ENCODE measurements around the gene RNF213. TPM values are rescaled to one million over a fixed set of nuclear protein-coding genes. Genes with fewer than 3 reads are reported as not detected.

The RNF213 gene
- polyA plus RNA-seq, 4 donors: 35.4 to 71.4 (median 53.0) TPM

- H3K4me3 ChIP-seq (ENCODE audit: low read depth in 1 of 3, low read length in 3 of 3): peak overlapping the region in 2 of 3 donors; percentile 55 to 77
- no peak for DNase-seq
Observed at GRCh38 chr17:80259457-80260068, 1.1 kb upstream of the RNF213 start.

GRCh38 chr17:80260069-80260535 lies 550 bp upstream of the RNF213 start:
- DNase-seq (peak; percentile 57 to 87), FAIRE-seq (no peak)
- Histone ChIP-seq H3K36me3 (ENCODE audit: control insufficient read depth in 3 of 3, insufficient read depth in 2 of 3, low read depth in 1 of 3, low read length in 3 of 3) (peaks cover 0 to 13% (median 0%) of the 10 kb centered on the region in 3 donors), H3K4me1 (ENCODE audit: control insufficient read depth in 3 of 3, insufficient read depth in 2 of 3, low read depth in 1 of 3, low read length in 2 of 3) (peaks cover 8 to 37% (median 18%) of the 10 kb centered on the region in 3 donors), H3K4me3 (ENCODE audit: low read depth in 1 of 3, low read length in 3 of 3) (peak overlapping the region; percentile 27 to 77 (median 55)), H3K27ac (ENCODE audit: low read depth in 1 of 3, low read length in 2 of 3) (peak overlapping the region; percentile 67 to 92 (median 89)), H3K27me3 (ENCODE audit: control insufficient read depth in 3 of 3, insufficient read depth in 3 of 3, low read length in 3 of 3) (no peaks in the 10 kb centered on the region), H3K9me3 (ENCODE audit: control insufficient read depth in 2 of 2, insufficient read depth in 1 of 2, low read depth in 1 of 2, low read length in 1 of 2) (no peaks in the 10 kb centered on the region)
- 1% methylated on average over 24 to 63 of the region's 63 CpGs for WGBS, 3 donors

More at GRCh38 chr17:80259457-80260068, 1.1 kb upstream of the RNF213 start:
- H3K27me3 ChIP-seq (ENCODE audit: control insufficient read depth in 3 of 3, insufficient read depth in 3 of 3, low read length in 3 of 3): no peaks in the 10 kb centered on the region
- peaks cover 8 to 36% (median 16%) of the 10 kb centered on the region in 3 donors for H3K4me1 ChIP-seq (ENCODE audit: control insufficient read depth in 3 of 3, insufficient read depth in 2 of 3, low read depth in 1 of 3, low read length in 2 of 3)
- H3K27ac ChIP-seq (ENCODE audit: low read depth in 1 of 3, low read length in 2 of 3): peak overlapping the region in 2 of 3 donors; percentile 67 to 89
- peaks cover 0 to 14% (median 0%) of the 10 kb centered on the region in 3 donors for H3K36me3 ChIP-seq (ENCODE audit: control insufficient read depth in 3 of 3, insufficient read depth in 2 of 3, low read depth in 1 of 3, low read length in 3 of 3)
- 31 to 50% (median 35%) methylated on average over 18 of the region's 18 CpGs for WGBS, 3 donors
- FAIRE-seq: no peak
- H3K9me3 ChIP-seq (ENCODE audit: control insufficient read depth in 2 of 2, insufficient read depth in 1 of 2, low read depth in 1 of 2, low read length in 1 of 2): no peaks in the 10 kb centered on the region

GRCh38 chr17:80261159-80261894 lies 675 bp downstream of the RNF213 start:
- Histone ChIP-seq H3K4me3 (ENCODE audit: low read depth in 1 of 3, low read length in 3 of 3) (peak overlapping the region; percentile 91 to 97 (median 92)), H3K27me3 (ENCODE audit: control insufficient read depth in 3 of 3, insufficient read depth in 3 of 3, low read length in 3 of 3) (no peaks in the 10 kb centered on the region), H3K36me3 (ENCODE audit: control insufficient read depth in 3 of 3, insufficient read depth in 2 of 3, low read depth in 1 of 3, low read length in 3 of 3) (peaks cover 0 to 26% (median 0%) of the 10 kb centered on the region in 3 donors), H3K4me1 (ENCODE audit: control insufficient read depth in 3 of 3, insufficient read depth in 2 of 3, low read depth in 1 of 3, low read length in 2 of 3) (peaks cover 8 to 37% (median 21%) of the 10 kb centered on the region in 3 donors), H3K27ac (ENCODE audit: low read depth in 1 of 3, low read length in 2 of 3) (peak overlapping the region; percentile 96 to 98 (median 96)), H3K9me3 (ENCODE audit: control insufficient read depth in 2 of 2, insufficient read depth in 1 of 2, low read depth in 1 of 2, low read length in 1 of 2) (no peaks in the 10 kb centered on the region)
- FAIRE-seq (no peak), DNase-seq (peak; percentile 57 to 70)
- WGBS, 3 donors: 2 to 8% (median 5%) methylated on average over 37 to 45 of the region's 45 CpGs

GRCh38 chr17:80261895-80262279 lies 1.2 kb downstream of the RNF213 start:
- DNase-seq (no peak), FAIRE-seq (no peak)
- H3K27ac ChIP-seq (ENCODE audit: low read depth in 1 of 3, low read length in 2 of 3): peak overlapping the region; percentile 96 to 98 (median 96)
- H3K4me3 ChIP-seq (ENCODE audit: low read depth in 1 of 3, low read length in 3 of 3): peak overlapping the region; percentile 91 to 97 (median 92)
- no peaks in the 10 kb centered on the region for H3K9me3 ChIP-seq (ENCODE audit: control insufficient read depth in 2 of 2, insufficient read depth in 1 of 2, low read depth in 1 of 2, low read length in 1 of 2)
- WGBS, 3 donors: 24 to 56% (median 43%) methylated on average over 8 of the region's 8 CpGs
- no peaks in the 10 kb centered on the region for H3K27me3 ChIP-seq (ENCODE audit: control insufficient read depth in 3 of 3, insufficient read depth in 3 of 3, low read length in 3 of 3)
- peaks cover 8 to 37% (median 21%) of the 10 kb centered on the region in 3 donors for H3K4me1 ChIP-seq (ENCODE audit: control insufficient read depth in 3 of 3, insufficient read depth in 2 of 3, low read depth in 1 of 3, low read length in 2 of 3)
- H3K36me3 ChIP-seq (ENCODE audit: control insufficient read depth in 3 of 3, insufficient read depth in 2 of 3, low read depth in 1 of 3, low read length in 3 of 3): peaks cover 0 to 30% (median 0%) of the 10 kb centered on the region in 3 donors

GRCh38 chr17:80262291-80262690 lies 1.6 kb downstream of the RNF213 start:
- Histone ChIP-seq H3K27ac (ENCODE audit: low read depth in 1 of 3, low read length in 2 of 3) (peak overlapping the region; percentile 96 to 98 (median 96)), H3K4me1 (ENCODE audit: control insufficient read depth in 3 of 3, insufficient read depth in 2 of 3, low read depth in 1 of 3, low read length in 2 of 3) (peaks cover 8 to 37% (median 21%) of the 10 kb centered on the region in 3 donors), H3K4me3 (ENCODE audit: low read depth in 1 of 3, low read length in 3 of 3) (peak overlapping the region in 1 of 3 donors; percentile 97), H3K36me3 (ENCODE audit: control insufficient read depth in 3 of 3, insufficient read depth in 2 of 3, low read depth in 1 of 3, low read length in 3 of 3) (peaks cover 0 to 31% (median 0%) of the 10 kb centered on the region in 3 donors), H3K9me3 (ENCODE audit: control insufficient read depth in 2 of 2, insufficient read depth in 1 of 2, low read depth in 1 of 2, low read length in 1 of 2) (no peaks in the 10 kb centered on the region), H3K27me3 (ENCODE audit: control insufficient read depth in 3 of 3, insufficient read depth in 3 of 3, low read length in 3 of 3) (no peaks in the 10 kb centered on the region)
- DNase-seq (no peak), FAIRE-seq (no peak)
- 22 to 50% (median 31%) methylated on average over 3 of the region's 3 CpGs for WGBS, 3 donors

- H3K27ac ChIP-seq (ENCODE audit: low read depth in 1 of 3, low read length in 2 of 3): peak overlapping the region; percentile 42 to 98 (median 83)
- WGBS, 3 donors: 67 to 75% (median 72%) methylated on average over 8 of the region's 8 CpGs
- H3K27me3 ChIP-seq (ENCODE audit: control insufficient read depth in 3 of 3, insufficient read depth in 3 of 3, low read length in 3 of 3): no peaks in the 10 kb centered on the region
- peak overlapping the region in 2 of 3 donors; percentile 55 to 71 for H3K4me3 ChIP-seq (ENCODE audit: low read depth in 1 of 3, low read length in 3 of 3)
- FAIRE-seq (no peak), DNase-seq (no peak)
- no peaks in the 10 kb centered on the region for H3K9me3 ChIP-seq (ENCODE audit: control insufficient read depth in 2 of 2, insufficient read depth in 1 of 2, low read depth in 1 of 2, low read length in 1 of 2)
- peaks cover 8 to 37% (median 21%) of the 10 kb centered on the region in 3 donors for H3K4me1 ChIP-seq (ENCODE audit: control insufficient read depth in 3 of 3, insufficient read depth in 2 of 3, low read depth in 1 of 3, low read length in 2 of 3)
- H3K36me3 ChIP-seq (ENCODE audit: control insufficient read depth in 3 of 3, insufficient read depth in 2 of 3, low read depth in 1 of 3, low read length in 3 of 3): peaks cover 0 to 36% (median 0%) of the 10 kb centered on the region in 3 donors
Observed at GRCh38 chr17:80262775-80263244, 2.2 kb downstream of the RNF213 start.

- Histone ChIP-seq H3K4me3 (ENCODE audit: low read depth in 1 of 3, low read length in 3 of 3) (peak overlapping the region; percentile 55 to 72 (median 71)), H3K4me1 (ENCODE audit: control insufficient read depth in 3 of 3, insufficient read depth in 2 of 3, low read depth in 1 of 3, low read length in 2 of 3) (peaks cover 8 to 37% (median 21%) of the 10 kb centered on the region in 3 donors), H3K27ac (ENCODE audit: low read depth in 1 of 3, low read length in 2 of 3) (peak overlapping the region; percentile 81 to 98 (median 83)), H3K27me3 (ENCODE audit: control insufficient read depth in 3 of 3, insufficient read depth in 3 of 3, low read length in 3 of 3) (no peaks in the 10 kb centered on the region), H3K36me3 (ENCODE audit: control insufficient read depth in 3 of 3, insufficient read depth in 2 of 3, low read depth in 1 of 3, low read length in 3 of 3) (peaks cover 0 to 41% (median 0%) of the 10 kb centered on the region in 3 donors), H3K9me3 (ENCODE audit: control insufficient read depth in 2 of 2, insufficient read depth in 1 of 2, low read depth in 1 of 2, low read length in 1 of 2) (no peaks in the 10 kb centered on the region)
- WGBS, 3 donors: 2 to 8% (median 4%) methylated on average over 17 to 19 of the region's 19 CpGs
- DNase-seq (peak; percentile 97), FAIRE-seq (no peak)
Observed at GRCh38 chr17:80263253-80264204, 2.9 kb downstream of the RNF213 start.
